HepG2 (cell line): ENCODE results near the gene MEX3A. TPM values are rescaled to one million over a fixed set of nuclear protein-coding genes. Genes with fewer than 3 reads are reported as not detected.
A peak's percentile ranks its signal among the peaks of the same experiment; 100 is the strongest.

Experiments
- E2F5 ChIP-seq: sonication (generic); formaldehyde crosslinking; conservative IDR thresholded peaks from 2 replicates; pipeline ENCODE4 v1.4.0; 2020; ENCODE audit warnings: missing genetic modification reagents
- PAXIP1 ChIP-seq: sonication (generic); formaldehyde crosslinking; conservative IDR thresholded peaks from 2 replicates; pipeline ENCODE4 v1.4.0; 2020; ENCODE audit warnings: mild to moderate bottlenecking, missing genetic modification reagents, moderate library complexity
- REST ChIP-seq, 2 experiments: IDR thresholded peaks; 2 replicates each; pipeline ENCODE4 v1.6.1; 2011 to 2012; ENCODE audit warnings: low read length in 2 of 2, borderline replicate concordance in 1 of 2, low read depth in 1 of 2, mild to moderate bottlenecking in 1 of 2, moderate library complexity in 1 of 2
- SALL1 ChIP-seq: sonication (generic); formaldehyde crosslinking; IDR thresholded peaks from 2 replicates; pipeline ENCODE4 v1.8.0; 2022; ENCODE audit warnings: mild to moderate bottlenecking, missing genetic modification reagents
- ZNF30 ChIP-seq: sonication (generic); formaldehyde crosslinking; IDR thresholded peaks from 2 replicates; pipeline ENCODE4 v1.5.0; 2020; ENCODE audit warnings: mild to moderate bottlenecking, missing genetic modification reagents
- ZNF570 ChIP-seq: sonication (generic); formaldehyde crosslinking; IDR thresholded peaks from 2 replicates; pipeline ENCODE4 v1.4.0; 2020; ENCODE audit warnings: mild to moderate bottlenecking, missing genetic modification reagents, borderline replicate concordance
- ZNF781 ChIP-seq: sonication (generic); formaldehyde crosslinking; IDR thresholded peaks from 2 replicates; pipeline ENCODE4 v1.5.1; 2020; ENCODE audit warnings: borderline replicate concordance, mild to moderate bottlenecking, missing genetic modification reagents; ENCODE audit errors: not compliant biosample characterization
- ZNF790 ChIP-seq: sonication (generic); formaldehyde crosslinking; IDR thresholded peaks from 2 replicates; pipeline ENCODE4 v1.8.0; 2022; ENCODE audit warnings: missing genetic modification reagents, mild to moderate bottlenecking, borderline replicate concordance
- polyA plus RNA-seq, 8 experiments: library from polyadenylated mRNA; depleted of rRNA in 3 of 8; stranded (reverse) in 7 of 8; unstranded in 1 of 8; fragments of >200 nt; fragmentation: Illumina TruSeq in 4 of 8; extraction: Trizol in 4 of 8; gene quantifications; 2 replicates each; pipeline versions ENCODE4 v1.2.1 to v1.2.3, GENCODE V29; 2011 to 2016; ENCODE audit warnings: low read depth in 4 of 8, missing spikeins in 1 of 8, mixed read lengths in 1 of 8; ENCODE audit not compliant: insufficient read depth in 1 of 8
- total RNA-seq, 5 experiments: library from RNA; depleted of rRNA; stranded (reverse); fragments of >200 nt; fragmentation: Illumina TruSeq; extraction: Trizol; gene quantifications; 2 replicates each; pipeline ENCODE4 v1.2.3, GENCODE V29; 2016; ENCODE audit warnings: low read depth in 1 of 5
- TF ChIP-seq, protein P1 (sequence below): sonication (generic); formaldehyde crosslinking; IDR thresholded peaks from 2 replicates; pipeline ENCODE4 v1.4.0; 2020; ENCODE audit warnings: missing genetic modification reagents
- TF ChIP-seq, protein P2 (sequence below): sonication (generic); formaldehyde crosslinking; IDR thresholded peaks from 2 replicates; pipeline ENCODE4 v1.4.0; 2020; ENCODE audit warnings: mild to moderate bottlenecking, missing genetic modification reagents, borderline replicate concordance

The MEX3A gene
- total and polyA plus RNA-seq, 2 of the 13 experiments (the other 11 are each of a cell fraction or from before 2014, with no cell fraction given): 7.6 to 9.1 TPM

DNA sequence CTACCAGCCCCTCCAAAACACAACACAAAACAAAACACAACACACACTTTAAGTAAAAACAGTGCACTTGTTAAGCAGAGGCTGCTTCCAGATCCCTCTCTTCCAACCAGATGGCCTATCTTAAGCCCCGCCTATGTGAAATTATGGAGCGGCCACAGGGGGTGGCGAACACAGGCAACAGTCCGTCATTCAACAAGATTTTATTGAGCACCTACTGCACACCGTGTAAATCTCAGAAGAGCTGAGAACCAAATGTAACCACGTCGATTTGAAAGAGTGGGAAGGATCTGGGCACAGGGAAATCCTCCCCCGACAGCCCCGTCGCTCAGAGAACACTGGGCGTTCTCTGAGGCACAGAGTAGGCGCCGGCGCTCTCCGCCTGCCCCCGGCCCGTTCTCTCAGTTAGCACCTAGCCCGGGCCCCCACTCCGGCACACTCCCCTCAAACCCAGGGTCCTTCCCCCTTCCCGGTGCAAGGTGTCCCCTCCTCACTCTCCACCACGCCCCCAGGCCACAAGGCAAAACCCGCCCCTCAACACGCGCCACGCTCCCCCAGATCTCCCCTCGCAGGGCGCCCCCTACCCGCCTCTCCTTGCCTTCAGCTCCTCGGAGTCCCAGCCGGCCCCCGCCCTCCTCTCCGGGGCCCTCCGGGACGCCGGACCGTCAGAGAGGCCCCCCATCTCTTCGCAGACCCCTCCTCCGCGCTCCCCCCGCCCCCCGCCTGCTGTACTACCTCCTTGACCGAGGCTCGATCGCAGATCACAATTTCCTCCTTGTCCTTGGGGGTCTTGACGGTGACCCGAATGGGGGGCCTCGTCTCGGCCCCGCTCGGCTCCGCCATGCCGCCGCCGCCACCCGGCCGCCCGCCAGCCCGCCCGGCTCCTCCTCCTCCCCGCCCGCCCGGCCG lies 29.1 kb downstream of the MEX3A start (continued):
- no peak for TF ChIP-seq PAXIP1 (CRISPR knock-in tag)
- TF ChIP-seq ZNF790 (CRISPR knock-in tag): no peak
- no peak for TF ChIP-seq REST (IDR thresholded peaks at IDR 0.05; ENCODE audit: borderline replicate concordance in 1 of 2, low read depth in 1 of 2, low read length in 2 of 2)
- TF ChIP-seq SALL1: peak; percentile 26; the same call in 1 of the 2 replicates
- TF ChIP-seq, protein P1, sequence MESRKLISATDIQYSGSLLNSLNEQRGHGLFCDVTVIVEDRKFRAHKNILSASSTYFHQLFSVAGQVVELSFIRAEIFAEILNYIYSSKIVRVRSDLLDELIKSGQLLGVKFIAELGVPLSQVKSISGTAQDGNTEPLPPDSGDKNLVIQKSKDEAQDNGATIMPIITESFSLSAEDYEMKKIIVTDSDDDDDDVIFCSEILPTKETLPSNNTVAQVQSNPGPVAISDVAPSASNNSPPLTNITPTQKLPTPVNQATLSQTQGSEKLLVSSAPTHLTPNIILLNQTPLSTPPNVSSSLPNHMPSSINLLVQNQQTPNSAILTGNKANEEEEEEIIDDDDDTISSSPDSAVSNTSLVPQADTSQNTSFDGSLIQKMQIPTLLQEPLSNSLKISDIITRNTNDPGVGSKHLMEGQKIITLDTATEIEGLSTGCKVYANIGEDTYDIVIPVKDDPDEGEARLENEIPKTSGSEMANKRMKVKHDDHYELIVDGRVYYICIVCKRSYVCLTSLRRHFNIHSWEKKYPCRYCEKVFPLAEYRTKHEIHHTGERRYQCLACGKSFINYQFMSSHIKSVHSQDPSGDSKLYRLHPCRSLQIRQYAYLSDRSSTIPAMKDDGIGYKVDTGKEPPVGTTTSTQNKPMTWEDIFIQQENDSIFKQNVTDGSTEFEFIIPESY (CRISPR knock-in tag): 0 out of 2 replicates have a peak, but pooled peaks have one; percentile 15
- no peak for TF ChIP-seq ZNF570 (CRISPR knock-in tag)
- TF ChIP-seq, protein P2, sequence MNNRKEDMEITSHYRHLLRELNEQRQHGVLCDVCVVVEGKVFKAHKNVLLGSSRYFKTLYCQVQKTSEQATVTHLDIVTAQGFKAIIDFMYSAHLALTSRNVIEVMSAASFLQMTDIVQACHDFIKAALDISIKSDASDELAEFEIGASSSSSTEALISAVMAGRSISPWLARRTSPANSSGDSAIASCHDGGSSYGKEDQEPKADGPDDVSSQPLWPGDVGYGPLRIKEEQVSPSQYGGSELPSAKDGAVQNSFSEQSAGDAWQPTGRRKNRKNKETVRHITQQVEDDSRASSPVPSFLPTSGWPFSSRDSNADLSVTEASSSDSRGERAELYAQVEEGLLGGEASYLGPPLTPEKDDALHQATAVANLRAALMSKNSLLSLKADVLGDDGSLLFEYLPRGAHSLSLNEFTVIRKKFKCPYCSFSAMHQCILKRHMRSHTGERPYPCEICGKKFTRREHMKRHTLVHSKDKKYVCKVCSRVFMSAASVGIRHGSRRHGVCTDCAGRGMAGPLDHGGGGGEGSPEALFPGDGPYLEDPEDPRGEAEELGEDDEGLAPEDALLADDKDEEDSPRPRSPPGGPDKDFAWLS: no peak
- TF ChIP-seq E2F5 (CRISPR knock-in tag): no peak
- TF ChIP-seq ZNF781 (CRISPR knock-in tag): no peak
- no peak for TF ChIP-seq ZNF30 (CRISPR knock-in tag)
